ENCODE results near the gene CASKIN2.

Gene CASKIN2

GRCh38 chr17:75515496-75516254 lies at the start of gene CASKIN2:
CASKIN2 (minus strand) TSS chr17:75515537; CDS start chr17:75513804, 1,733 bp downstream.
- DNase-seq (ENCODE audit: low read depth, low spot score): peak; percentile 98

- peak; percentile 50 for DNase-seq (ENCODE audit: low read depth, low spot score)
These were observed 49.7 kb upstream of the CASKIN2 start for GRCh38 chr17:75565066-75565465.

GRCh38 chr17:75564195-75564594 lies 48.9 kb upstream of the CASKIN2 start:
- DNase-seq (ENCODE audit: low read depth, low spot score): no peak

GRCh38 chr17:75563063-75563758 lies 47.9 kb upstream of the CASKIN2 start:
- DNase-seq (ENCODE audit: low read depth, low spot score): no peak

GRCh38 chr17:75561927-75562603 lies 46.7 kb upstream of the CASKIN2 start:
- peak; percentile 77 for DNase-seq (ENCODE audit: low read depth, low spot score)

- no peak for DNase-seq (ENCODE audit: low read depth, low spot score)
These were observed 44.7 kb upstream of the CASKIN2 start for GRCh38 chr17:75559958-75560533.

- peak; percentile 18 for DNase-seq (ENCODE audit: low read depth, low spot score)
These were observed 43.6 kb upstream of the CASKIN2 start for GRCh38 chr17:75558666-75559530.

GRCh38 chr17:75557852-75558665 lies 42.7 kb upstream of the CASKIN2 start:
- no peak for DNase-seq (ENCODE audit: low read depth, low spot score)

GRCh38 chr17:75557075-75557851 lies 41.9 kb upstream of the CASKIN2 start:
- DNase-seq (ENCODE audit: low read depth, low spot score): peak; percentile 38

GRCh38 chr17:75555679-75556153 lies 40.4 kb upstream of the CASKIN2 start:
- DNase-seq (ENCODE audit: low read depth, low spot score): no peak

GRCh38 chr17:75553295-75554110 lies 38.2 kb upstream of the CASKIN2 start:
- DNase-seq (ENCODE audit: low read depth, low spot score): no peak

- no peak for DNase-seq (ENCODE audit: low read depth, low spot score)
These were observed 37.3 kb upstream of the CASKIN2 start for GRCh38 chr17:75552425-75553294.

GRCh38 chr17:75551266-75551665 lies 35.9 kb upstream of the CASKIN2 start:
- no peak for DNase-seq (ENCODE audit: low read depth, low spot score)

GRCh38 chr17:75550139-75550465 lies 34.8 kb upstream of the CASKIN2 start:
- DNase-seq (ENCODE audit: low read depth, low spot score): no peak

- DNase-seq (ENCODE audit: low read depth, low spot score): peak; percentile 41
These were observed 34.2 kb upstream of the CASKIN2 start for GRCh38 chr17:75549246-75550138.

GRCh38 chr17:75548813-75549212 lies 33.5 kb upstream of the CASKIN2 start:
- DNase-seq (ENCODE audit: low read depth, low spot score): no peak

GRCh38 chr17:75547091-75547490 lies 31.8 kb upstream of the CASKIN2 start:
- no peak for DNase-seq (ENCODE audit: low read depth, low spot score)

All from astrocyte of the hippocampus (primary cell).